ENCODE data around the gene LRRC10B.

LRRC10B gene

DNA sequence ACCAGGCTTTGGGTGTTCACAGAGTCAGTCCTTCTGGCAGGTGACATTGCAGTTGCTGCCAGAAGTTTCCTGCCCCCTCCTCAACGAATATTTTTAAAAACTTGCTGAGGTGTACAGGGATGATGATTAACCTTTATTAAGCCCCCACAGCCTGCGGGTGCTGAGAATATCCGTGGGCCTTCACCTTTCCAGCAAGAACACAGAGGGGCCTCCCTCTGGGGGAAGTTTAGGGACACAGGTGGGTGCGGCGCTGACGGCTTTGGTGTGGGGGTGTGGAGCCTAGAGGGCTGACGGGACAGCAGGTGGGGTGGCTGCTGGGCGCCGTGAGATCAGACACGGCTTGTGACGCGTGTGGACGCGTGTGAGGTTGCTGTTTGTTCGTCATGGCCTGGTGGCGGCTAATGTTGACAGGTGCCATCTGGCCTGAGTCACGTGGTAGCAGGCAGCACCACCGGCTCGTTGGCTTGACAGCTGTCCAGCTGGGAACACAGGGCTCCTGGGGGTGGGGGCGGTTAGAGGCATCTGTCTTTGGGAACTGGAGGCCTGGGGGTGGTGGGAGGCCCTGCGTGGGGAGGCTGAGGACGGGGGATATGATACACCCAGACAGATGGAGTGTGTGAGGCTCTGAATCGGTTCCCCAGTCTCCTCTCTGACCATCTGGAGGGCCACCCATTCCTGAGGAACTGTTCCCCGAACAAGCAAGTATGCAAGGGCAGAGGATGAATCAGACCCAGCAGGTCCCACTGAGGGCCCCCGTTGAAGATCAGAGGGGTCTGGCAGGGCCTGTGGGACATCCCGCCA lies 12.5 kb upstream of the LRRC10B start:
- FAIRE-seq (no peak), DNase-seq (ENCODE audit: insufficient read length, low spot score) (no peak)
- TF ChIP-seq POLR2A (IDR thresholded peaks at IDR 0.05; ENCODE audit: low read depth, low read length) = no peak

DNA sequence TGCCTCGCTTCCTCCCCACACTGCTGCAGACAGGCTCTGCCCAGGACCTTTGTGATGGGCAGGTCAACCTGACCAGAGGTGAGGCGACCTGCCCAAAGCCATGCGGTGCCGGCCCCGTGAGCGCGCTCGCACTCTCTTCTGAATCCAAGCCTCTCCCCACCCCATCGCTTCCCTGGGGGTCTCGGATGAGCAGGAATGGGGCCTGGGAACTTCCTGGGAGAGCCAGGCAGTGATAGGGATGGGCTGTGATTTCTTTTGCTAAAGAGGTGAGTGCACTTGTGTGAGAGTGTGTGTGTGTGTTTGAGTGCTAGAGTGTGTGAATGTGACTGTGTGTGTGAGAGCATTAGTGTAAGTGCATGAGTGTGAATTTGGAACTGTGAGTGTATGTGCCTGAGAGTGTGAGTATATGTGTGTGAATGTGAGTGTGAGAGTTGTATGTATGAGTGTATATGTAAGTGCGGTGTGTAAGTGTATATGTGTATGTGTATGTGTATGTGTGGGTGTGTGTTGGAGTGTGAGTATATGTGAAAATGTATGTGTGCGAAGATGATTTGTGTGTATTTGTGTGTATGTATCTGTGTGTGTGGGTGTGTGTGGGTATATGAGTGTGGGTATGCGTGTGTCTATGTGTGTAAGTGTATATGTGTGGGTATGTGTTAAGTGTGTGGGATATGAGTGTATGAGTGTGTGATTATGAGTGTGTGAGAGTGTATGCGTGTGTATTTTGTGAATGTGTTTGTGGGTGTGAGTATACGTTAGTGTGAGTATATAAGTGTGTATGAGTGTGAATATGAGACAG lies 11.7 kb upstream of the LRRC10B start:
- no peak for TF ChIP-seq POLR2A (IDR thresholded peaks at IDR 0.05; ENCODE audit: low read depth, low read length)
- FAIRE-seq (no peak), DNase-seq (ENCODE audit: insufficient read length, low spot score) (no peak)

DNA sequence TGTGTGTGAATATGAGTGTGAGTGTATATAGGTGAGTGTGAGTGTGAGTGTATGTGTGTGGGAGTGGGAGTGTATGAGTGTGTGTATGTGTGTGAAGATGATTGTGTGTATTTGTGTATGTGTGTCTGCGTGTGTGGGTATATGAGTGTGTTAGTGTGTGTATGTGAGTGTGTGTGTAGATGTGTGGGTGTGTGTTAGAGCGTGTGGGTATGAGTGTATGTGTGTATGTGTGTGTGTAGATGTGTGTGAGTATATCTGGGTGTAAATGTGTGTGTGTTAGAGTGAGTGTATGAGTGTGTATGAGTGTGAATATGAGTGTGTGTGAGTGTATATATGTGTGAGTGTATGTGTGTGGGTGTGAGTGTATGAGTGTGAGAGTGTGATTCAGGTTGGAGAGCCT lies 11.1 kb upstream of the LRRC10B start:
- TF ChIP-seq POLR2A (IDR thresholded peaks at IDR 0.05; ENCODE audit: low read depth, low read length) = no peak
- FAIRE-seq (no peak), DNase-seq (ENCODE audit: insufficient read length, low spot score) (no peak)

DNA sequence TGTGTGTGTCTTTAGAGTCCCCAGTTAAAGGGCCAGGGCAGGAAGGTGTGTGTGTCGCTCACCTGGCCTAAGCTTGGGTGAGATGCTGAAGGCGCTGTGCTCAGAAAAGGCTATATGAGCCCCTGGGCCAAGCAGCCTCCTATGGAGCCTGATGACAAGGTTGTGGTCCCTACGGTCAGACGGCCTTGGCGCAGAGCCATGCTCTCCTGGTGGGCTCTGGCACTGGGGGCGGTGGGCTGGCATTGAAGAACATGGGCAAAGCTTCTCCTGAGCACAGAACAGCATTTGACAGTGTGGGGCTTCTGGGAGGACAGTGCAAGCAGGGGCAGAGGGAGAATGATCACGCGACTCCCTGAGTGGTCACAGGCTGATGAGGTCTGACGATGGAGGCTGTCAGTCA lies 10.7 kb upstream of the LRRC10B start:
- no peak for FAIRE-seq
- no peak for DNase-seq (ENCODE audit: insufficient read length, low spot score)
- no peak for TF ChIP-seq POLR2A (IDR thresholded peaks at IDR 0.05; ENCODE audit: low read depth, low read length)

DNA sequence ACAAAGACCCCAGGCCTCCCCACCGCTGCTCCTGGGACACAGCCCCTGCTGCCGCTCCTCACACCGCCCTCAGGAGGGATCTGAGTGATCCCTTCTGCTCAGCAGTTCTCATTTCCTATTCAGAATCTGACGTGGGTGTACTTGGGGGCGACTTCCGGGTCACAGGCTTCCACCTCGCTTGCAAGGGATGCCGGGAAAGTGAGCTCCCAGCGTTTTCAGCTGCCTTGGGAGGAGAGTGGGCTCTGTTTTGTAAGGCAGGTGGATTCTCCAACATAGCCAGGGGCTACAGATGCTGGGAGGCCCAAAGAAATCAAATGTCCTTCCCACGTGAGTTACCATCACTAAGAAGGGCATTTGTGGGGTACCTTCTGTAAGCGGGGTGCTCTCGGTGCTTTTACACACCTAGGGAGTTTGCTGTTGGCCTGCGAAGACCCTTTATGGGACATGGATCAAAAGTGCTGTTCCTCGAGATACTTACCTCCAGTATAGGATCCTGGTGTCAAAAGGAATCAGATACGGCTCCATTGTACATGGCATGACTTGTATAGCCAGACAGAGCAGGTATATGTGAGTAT lies 9.7 kb upstream of the LRRC10B start:
- no peak for TF ChIP-seq POLR2A (IDR thresholded peaks at IDR 0.05; ENCODE audit: low read depth, low read length)
- no peak for FAIRE-seq
- no peak for DNase-seq (ENCODE audit: insufficient read length, low spot score)

DNA sequence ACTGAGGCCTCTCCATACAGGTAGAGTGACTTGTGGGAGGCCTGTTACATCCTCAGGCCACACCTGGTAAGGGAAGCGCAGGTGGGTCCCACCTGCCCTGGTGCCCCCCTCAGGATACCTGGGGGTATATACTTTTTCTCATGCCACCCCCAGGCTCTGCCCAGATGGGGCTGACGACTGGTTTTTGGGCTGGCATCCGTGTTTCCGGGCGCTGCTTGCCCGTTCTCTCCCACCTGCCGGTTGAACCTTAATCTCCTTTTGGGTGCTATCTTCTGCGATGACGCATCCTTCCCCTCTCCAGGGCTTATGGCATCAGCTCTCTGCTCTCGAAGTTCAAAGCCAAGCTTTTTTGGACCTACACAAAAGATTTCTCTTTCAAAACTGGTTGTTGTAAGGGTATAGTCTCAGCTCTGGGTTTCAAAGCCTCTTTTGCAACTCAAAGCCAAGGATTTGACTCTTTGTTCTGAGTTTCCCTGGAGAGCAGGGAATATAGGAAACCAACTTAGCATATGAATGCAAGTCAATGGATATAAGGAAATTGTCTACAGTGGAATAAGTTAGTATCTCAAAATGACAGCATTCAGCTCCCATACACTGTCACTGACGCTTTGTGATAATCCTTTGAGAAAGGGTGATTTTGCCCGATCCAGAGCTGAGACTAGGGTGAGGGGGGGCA lies 8.6 kb upstream of the LRRC10B start:
- no peak for TF ChIP-seq POLR2A (IDR thresholded peaks at IDR 0.05; ENCODE audit: low read depth, low read length)
- no peak for FAIRE-seq
- no peak for DNase-seq (ENCODE audit: insufficient read length, low spot score)

DNA sequence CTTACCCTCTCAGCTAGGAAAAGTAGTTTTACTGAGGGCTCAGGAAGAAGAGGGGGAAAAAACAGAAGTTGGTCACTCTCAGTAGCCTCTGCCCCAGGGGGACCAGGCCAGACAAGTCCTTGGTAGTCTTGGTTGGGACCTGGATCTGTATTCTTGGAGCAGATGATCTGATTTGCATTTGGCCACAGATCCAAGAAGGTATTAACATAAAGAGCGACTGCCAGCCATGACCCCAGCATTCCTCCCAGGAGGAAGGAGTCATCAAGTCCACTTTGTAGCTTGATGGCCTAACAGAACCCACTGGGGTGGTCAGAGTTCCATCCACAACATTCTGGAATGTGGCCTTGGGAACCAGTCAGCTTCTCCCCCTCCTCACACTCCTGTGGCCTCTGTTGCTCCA lies 6.0 kb upstream of the LRRC10B start:
- DNase-seq (ENCODE audit: insufficient read length, low spot score) (no peak), FAIRE-seq (no peak)
- no peak for TF ChIP-seq POLR2A (IDR thresholded peaks at IDR 0.05; ENCODE audit: low read depth, low read length)

DNA sequence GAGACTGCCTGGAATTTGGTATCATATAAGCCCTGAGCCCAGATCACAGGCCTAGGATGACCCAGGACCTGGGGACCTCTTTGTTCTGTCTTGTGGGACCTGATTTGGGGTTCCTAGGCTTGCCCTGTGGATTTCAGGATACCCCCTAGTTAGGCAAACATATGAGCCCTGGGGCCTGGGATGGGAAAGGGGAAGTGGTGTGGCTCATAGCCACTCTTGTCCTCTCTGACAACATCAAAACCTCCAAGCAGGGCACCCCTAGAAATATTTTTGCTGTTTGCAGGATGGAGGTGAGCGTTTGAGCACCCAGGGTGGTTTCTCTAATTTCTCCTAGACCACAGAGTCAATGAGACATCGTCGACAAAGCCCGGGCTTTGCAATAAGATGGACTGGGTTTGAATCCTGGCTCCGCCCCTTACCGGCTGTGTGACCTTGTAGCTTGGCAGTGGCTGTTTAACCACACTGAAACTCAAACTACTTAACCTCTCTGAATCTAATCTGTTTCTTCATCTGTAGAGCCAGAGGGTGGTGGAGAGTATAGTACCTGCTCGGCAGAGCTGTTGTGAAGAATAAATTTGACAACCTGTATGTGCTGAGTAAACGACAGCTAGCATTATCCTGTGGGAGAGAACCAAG lies 5.3 kb upstream of the LRRC10B start:
- TF ChIP-seq POLR2A (IDR thresholded peaks at IDR 0.05; ENCODE audit: low read depth, low read length) = no peak
- FAIRE-seq = no peak
- no peak for DNase-seq (ENCODE audit: insufficient read length, low spot score)

DNA sequence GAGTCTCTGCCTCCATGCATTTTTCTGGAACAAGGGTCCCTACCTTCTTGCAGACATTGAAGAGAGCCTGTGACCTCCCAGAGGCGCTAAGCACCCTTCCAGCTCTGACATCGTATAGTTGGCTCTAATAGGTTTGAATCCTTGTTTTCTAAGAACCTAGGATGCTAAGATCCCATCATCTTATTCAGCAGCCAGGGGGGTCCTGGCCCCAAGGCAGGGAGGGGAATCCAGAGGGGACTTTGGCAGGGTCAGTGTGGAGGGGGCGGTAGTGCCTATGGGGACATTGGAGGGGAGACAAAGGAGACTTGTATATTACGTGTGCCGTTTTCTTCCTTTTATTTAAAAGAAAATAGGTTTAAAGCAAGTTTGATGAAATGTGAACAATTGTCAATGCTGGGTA lies 3.4 kb upstream of the LRRC10B start:
- no peak for TF ChIP-seq POLR2A (IDR thresholded peaks at IDR 0.05; ENCODE audit: low read depth, low read length)
- DNase-seq (ENCODE audit: insufficient read length, low spot score) (no peak), FAIRE-seq (no peak)

DNA sequence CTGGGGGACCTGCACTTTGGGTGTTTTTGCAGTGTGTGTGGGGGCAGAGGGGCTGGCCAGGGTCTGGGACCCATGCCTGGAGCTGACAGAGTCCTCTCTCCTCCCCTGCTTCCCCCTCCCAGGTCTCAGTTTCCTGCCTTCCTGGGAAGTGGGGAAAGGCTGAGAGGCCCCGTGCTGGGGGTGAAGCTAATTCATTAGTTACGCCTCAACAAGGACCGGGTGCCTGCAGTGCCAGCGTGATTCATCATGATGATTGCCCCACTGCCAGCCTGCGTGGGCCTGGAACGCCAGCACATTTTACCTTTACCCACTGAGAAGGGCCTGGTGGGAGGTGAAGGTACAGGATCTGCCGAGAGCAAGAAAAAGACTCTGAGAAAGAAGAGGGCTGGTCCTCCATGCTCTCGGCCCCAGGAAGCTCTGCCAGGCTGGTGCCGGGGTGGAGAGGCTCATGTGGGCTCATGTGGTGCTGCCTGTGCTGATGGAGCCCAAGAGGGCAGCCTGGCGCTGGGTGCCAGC lies 2.9 kb upstream of the LRRC10B start:
- DNase-seq (ENCODE audit: insufficient read length, low spot score) = peak; percentile 85

DNA sequence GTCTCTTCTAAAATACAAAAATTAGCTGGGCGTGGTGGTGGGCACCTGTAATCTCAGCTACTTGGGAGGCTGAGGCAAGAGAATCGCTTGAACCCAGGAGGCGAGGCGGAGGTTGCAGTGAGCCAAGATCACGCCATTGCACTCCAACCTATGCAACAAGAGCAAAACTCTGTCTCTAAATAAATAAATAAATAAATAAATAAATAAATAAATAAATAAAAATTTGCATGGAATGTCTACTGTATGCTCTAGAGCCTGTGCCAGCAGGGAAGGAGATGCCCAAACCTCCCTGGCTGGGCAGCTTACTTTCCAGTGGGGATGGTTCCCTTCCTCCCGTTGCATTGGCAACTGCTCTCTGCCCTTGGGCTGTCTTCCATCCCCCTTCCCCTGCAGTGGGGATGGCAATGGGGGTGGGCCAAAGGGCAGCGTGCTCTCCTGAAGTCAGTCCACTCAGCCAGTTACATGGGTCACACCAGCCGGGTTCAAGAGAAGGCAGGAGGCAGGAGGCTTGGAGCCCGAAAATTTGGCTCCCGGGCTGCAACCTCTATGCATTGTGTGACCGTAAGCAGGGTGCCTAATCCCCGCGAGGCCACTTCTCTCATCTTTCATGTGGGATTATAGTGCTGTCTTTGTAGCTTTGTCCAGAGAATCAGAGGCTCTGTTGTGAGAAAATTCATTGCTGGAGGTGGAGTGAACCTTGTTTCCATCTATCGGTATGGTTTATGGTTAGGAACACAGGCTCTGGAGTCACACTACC lies 1.4 kb upstream of the LRRC10B start:
- FAIRE-seq (no peak), DNase-seq (ENCODE audit: insufficient read length, low spot score) (no peak)
- TF ChIP-seq POLR2A (IDR thresholded peaks at IDR 0.05; ENCODE audit: low read depth, low read length) = no peak

More for the DNA sequence above, 2.9 kb upstream of the LRRC10B start:
- no peak for FAIRE-seq
- TF ChIP-seq POLR2A (IDR thresholded peaks at IDR 0.05; ENCODE audit: low read depth, low read length) = no peak

DNA sequence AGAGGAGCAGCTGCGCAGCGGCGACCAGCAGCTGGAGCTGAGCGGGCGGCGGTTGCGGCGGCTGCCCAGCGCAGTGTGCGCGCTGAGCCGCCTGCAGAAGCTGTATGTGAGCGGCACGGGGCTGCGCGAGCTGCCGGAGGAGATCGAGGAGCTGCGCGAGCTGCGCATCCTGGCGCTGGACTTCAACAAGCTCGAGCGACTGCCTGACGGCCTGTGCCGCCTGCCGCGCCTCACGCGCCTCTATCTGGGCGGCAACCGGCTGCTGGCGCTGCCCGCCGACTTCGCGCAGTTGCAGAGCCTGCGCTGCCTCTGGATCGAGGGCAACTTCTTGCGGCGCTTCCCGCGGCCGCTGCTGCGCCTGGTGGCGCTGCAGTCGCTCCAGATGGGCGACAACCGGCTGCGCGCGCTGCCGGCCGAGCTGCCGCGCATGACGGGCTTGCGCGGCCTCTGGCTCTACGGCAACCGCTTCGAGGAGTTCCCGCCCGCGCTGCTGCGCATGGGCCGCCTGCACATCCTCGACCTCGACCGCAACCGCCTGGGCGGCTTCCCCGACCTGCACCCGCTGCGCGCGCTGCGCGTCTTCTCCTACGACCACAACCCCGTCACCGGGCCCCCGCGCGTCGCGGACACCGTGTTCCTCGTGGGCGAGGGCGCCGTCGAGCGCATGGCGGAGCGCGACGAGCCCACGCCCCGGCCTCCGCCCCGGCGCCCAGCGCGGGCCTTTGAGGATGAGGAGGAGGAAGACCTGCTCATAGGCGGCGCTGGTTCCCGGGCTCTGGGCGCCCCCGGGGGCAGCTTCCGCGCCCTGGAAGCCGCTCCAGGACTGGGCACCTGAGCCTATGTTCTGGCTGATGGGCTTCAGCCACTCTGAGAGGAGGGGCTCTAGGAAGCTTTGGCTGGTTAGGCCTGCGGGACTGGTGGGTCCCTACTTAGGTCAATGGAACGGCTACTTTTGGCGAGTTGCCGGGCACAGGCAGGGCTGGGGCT lies 787 bp downstream of the LRRC10B start:
- DNase-seq (ENCODE audit: insufficient read length, low spot score) (no peak), FAIRE-seq (no peak)
- TF ChIP-seq POLR2A (IDR thresholded peaks at IDR 0.05; ENCODE audit: low read depth, low read length) = no peak
